ENCODE data around the gene FBXO17. TPM values are rescaled to one million over a fixed set of nuclear protein-coding genes. Genes with fewer than 3 reads are reported as not detected.

Gene FBXO17
- total and polyA plus RNA-seq, 2 of the 13 experiments (the other 11 are each of a cell fraction or from before 2014, with no cell fraction given): 22.1 to 58.7 TPM

DNA sequence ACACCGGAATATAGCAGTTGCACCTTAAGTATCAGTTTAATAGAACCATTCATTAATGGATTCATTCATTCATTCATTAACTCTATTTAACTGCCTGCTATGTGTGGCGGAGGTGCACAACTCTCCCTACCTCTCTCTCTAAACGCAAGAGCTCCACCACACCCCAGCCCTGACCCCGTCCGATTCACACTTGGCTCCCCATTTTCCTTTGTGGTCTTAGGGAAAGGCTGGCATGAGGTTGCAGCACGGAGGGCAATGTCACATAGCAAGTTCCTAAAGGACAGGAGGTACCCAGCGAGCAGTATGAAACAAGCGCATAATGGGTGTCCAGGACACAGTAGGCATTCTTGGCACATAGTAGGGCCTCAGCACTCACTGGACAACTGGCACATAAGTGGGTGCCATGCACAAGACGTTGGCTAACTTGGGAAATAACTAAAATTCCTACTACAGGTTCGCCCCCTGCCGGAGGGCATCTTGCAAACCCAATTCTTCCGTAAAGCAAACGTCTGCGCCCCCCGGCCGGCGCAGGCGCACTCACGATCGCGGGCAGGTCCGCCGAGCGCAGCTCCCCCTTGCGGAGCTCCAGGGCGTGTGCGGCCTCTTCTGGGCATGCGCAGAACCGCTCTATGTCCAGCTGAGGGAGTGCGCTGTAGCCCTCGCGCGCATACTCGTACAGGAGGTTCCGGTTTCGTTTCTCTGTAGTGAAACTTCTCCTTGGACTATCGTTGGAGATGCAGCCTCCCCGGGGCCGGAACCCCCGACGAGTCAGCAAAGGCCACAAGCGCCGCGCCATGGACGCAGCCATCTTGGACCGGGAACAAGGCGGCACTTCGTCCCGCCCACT is 45.4 kb downstream of the FBXO17 start, which contains the start of gene SARS2 (continued):
- TF ChIP-seq, protein P1, sequence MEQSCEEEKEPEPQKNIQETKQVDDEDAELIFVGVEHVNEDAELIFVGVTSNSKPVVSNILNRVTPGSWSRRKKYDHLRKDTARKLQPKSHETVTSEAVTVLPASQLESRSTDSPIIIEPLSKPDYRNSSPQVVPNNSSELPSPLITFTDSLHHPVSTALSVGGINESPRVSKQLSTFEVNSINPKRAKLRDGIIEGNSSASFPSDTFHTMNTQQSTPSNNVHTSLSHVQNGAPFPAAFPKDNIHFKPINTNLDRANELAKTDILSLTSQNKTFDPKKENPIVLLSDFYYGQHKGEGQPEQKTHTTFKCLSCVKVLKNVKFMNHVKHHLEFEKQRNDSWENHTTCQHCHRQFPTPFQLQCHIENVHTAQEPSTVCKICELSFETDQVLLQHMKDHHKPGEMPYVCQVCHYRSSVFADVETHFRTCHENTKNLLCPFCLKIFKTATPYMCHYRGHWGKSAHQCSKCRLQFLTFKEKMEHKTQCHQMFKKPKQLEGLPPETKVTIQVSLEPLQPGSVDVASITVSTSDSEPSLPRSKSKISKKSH (CRISPR knock-in tag; IDR thresholded peaks at IDR 0.05; ENCODE audit: borderline replicate concordance): no peak; the same call in 1 of the 2 replicates
- peak; percentile 59; the same call in 1 of the 2 replicates for TF ChIP-seq ZNF83 (CRISPR knock-in tag; IDR thresholded peaks at IDR 0.05; ENCODE audit: borderline replicate concordance)
- no peak for TF ChIP-seq NBN (conservative IDR thresholded peaks at IDR 0.05)
- TF ChIP-seq ZNF567 (CRISPR knock-in tag; IDR thresholded peaks at IDR 0.05; ENCODE audit: borderline replicate concordance): no peak
- no peak for TF ChIP-seq RFX5 (IDR thresholded peaks at IDR 0.05; ENCODE audit: low read depth, low read length)
- no peak; the same call in 1 of the 2 replicates for TF ChIP-seq MEIS2 (CRISPR knock-in tag; IDR thresholded peaks at IDR 0.05)
- no peak for TF ChIP-seq ZNF644 (CRISPR knock-in tag; IDR thresholded peaks at IDR 0.05; ENCODE audit: low read depth)
- 0 out of 2 replicates have a peak, but pooled peaks have one; percentile 48 for TF ChIP-seq MIER3 (CRISPR knock-in tag; IDR thresholded peaks at IDR 0.05; ENCODE audit: borderline replicate concordance)
- no peak for TF ChIP-seq RERE (CRISPR knock-in tag; IDR thresholded peaks at IDR 0.05; ENCODE audit: low read depth)
- TF ChIP-seq KMT2A (CRISPR knock-in tag; IDR thresholded peaks at IDR 0.05): peak; percentile 21; the same call in 1 of the 2 replicates
- TF ChIP-seq FOXK2 (IDR thresholded peaks at IDR 0.05): no peak
- no peak for TF ChIP-seq PAWR (CRISPR knock-in tag; IDR thresholded peaks at IDR 0.05; ENCODE audit: borderline replicate concordance)
- TF ChIP-seq, protein P2, sequence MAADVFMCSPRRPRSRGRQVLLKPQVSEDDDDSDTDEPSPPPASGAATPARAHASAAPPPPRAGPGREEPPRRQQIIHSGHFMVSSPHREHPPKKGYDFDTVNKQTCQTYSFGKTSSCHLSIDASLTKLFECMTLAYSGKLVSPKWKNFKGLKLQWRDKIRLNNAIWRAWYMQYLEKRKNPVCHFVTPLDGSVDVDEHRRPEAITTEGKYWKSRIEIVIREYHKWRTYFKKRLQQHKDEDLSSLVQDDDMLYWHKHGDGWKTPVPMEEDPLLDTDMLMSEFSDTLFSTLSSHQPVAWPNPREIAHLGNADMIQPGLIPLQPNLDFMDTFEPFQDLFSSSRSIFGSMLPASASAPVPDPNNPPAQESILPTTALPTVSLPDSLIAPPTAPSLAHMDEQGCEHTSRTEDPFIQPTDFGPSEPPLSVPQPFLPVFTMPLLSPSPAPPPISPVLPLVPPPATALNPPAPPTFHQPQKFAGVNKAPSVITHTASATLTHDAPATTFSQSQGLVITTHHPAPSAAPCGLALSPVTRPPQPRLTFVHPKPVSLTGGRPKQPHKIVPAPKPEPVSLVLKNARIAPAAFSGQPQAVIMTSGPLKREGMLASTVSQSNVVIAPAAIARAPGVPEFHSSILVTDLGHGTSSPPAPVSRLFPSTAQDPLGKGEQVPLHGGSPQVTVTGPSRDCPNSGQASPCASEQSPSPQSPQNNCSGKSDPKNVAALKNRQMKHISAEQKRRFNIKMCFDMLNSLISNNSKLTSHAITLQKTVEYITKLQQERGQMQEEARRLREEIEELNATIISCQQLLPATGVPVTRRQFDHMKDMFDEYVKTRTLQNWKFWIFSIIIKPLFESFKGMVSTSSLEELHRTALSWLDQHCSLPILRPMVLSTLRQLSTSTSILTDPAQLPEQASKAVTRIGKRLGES (CRISPR knock-in tag; IDR thresholded peaks at IDR 0.05; ENCODE audit: borderline replicate concordance): no peak
- TF ChIP-seq BRF2 (CRISPR knock-in tag; IDR thresholded peaks at IDR 0.05): no peak
- TF ChIP-seq NFYB (CRISPR knock-in tag; IDR thresholded peaks at IDR 0.05): no peak
- TF ChIP-seq ISX (CRISPR knock-in tag; conservative IDR thresholded peaks at IDR 0.05): no peak
- peak; percentile 80; the same call in 1 of the 2 replicates for TF ChIP-seq HNRNPL (IDR thresholded peaks at IDR 0.05; ENCODE audit: low read depth, low read length)
